Fibroblast of mammary gland (primary cell): ENCODE data around the gene TXNDC11.

Source experiments
- DNase-seq: peaks from one replicate; pipeline ENCODE4 v3.0.0-alpha.2; 2010; ENCODE audit warnings: low read depth
- H3K4me3 ChIP-seq: 2 replicates; pipeline ENCODE4 v1.5.1; 2011; ENCODE audit warnings: low read depth, mild to moderate bottlenecking, low read length, moderate library complexity; ENCODE audit not compliant: control insufficient read depth
- CTCF ChIP-seq: conservative IDR thresholded peaks from 2 replicates; pipeline ENCODE4 v1.5.1; 2011; ENCODE audit warnings: low read depth, low read length, inconsistent platforms; ENCODE audit not compliant: control insufficient read depth, insufficient read depth

The TXNDC11 gene

GRCh38 chr16:11686713-11687380, 55.8 kb downstream of the TXNDC11 start:
- TF ChIP-seq CTCF, result no peak
- DNase-seq, result no peak
- H3K4me3 ChIP-seq, result no peak overlapping the region

GRCh38 chr16:11685844-11686618, 56.6 kb downstream of the TXNDC11 start:
- no peak for TF ChIP-seq CTCF
- DNase-seq, result no peak
- H3K4me3 ChIP-seq, result no peak overlapping the region

- TF ChIP-seq CTCF, result no peak
- no peak overlapping the region for H3K4me3 ChIP-seq
- DNase-seq, result no peak
Observed at GRCh38 chr16:11684231-11685025, 58.2 kb downstream of the TXNDC11 start.

- no peak for DNase-seq
- no peak overlapping the region for H3K4me3 ChIP-seq
- no peak for TF ChIP-seq CTCF
Observed at GRCh38 chr16:11683145-11683544, 59.5 kb downstream of the TXNDC11 start.

GRCh38 chr16:11682655-11683096, 60.0 kb downstream of the TXNDC11 start:
- TF ChIP-seq CTCF, result no peak
- DNase-seq, result peak; percentile 88
- no peak overlapping the region for H3K4me3 ChIP-seq

- TF ChIP-seq CTCF, result no peak
- H3K4me3 ChIP-seq, result no peak overlapping the region
- DNase-seq, result no peak
Observed at GRCh38 chr16:11681976-11682654, 60.5 kb downstream of the TXNDC11 start.
